Upper lobe of left lung (tissue), 4 donors: ENCODE results near the gene C4orf50.

Experiments used
- CTCF ChIP-seq, 6 experiments: fragments of 450-650 bp in 4 of 6; fragments of 200-600 bp in 2 of 6; sonication (generic) in 2 of 6; IDR thresholded peaks; one replicate each; pipeline ENCODE4 v1.5.1; 2016 to 2019; ENCODE audit warnings: antibody characterized with exemption in 6 of 6
- POLR2A ChIP-seq, 4 donors: fragments of 450-650 bp; IDR thresholded peaks; one replicate each; pipeline ENCODE4 v1.5.1; 2016 to 2017; ENCODE audit warnings: antibody characterized with exemption in 4 of 4, mild to moderate bottlenecking in 2 of 4
- POLR2AphosphoS5 ChIP-seq, 2 donors: sonication (generic); formaldehyde crosslinking; IDR thresholded peaks; one replicate each; pipeline ENCODE4 v1.5.1; 2017; ENCODE audit warnings: antibody characterized with exemption in 2 of 2

DNA sequence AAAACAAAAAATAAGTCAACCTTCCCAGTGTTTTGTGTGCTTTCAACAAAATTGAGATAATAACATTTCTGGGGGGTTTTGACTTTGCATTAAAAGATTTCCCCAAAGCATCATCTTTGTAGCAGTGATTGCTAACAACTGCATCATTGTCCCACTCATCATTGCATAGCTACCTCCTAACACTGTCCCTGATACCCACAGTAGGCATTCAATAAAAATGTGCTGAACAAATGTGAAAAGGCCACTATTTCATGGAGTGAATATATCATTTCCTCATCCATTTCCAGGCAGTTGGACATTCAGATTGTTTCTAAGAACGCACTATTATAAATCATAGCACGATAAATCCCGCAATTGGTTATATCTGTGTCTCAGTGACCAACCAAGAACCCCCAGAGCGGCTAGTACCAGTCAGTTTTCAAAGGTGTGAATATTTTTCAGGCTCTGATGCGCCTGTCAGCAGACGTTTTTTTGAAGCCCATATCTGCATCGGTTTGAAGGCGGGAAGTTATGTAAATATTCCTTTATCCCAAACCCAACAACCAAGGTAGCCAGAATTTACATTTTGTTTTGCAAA lies 89.3 kb downstream of the C4orf50 start:
- no peak for TF ChIP-seq CTCF (IDR thresholded peaks at IDR 0.05)
- no peak for TF ChIP-seq POLR2AphosphoS5 (IDR thresholded peaks at IDR 0.05)
- TF ChIP-seq POLR2A (IDR thresholded peaks at IDR 0.05): no peak
